ENCODE measurements around the gene RNPEPL1.

DNA sequence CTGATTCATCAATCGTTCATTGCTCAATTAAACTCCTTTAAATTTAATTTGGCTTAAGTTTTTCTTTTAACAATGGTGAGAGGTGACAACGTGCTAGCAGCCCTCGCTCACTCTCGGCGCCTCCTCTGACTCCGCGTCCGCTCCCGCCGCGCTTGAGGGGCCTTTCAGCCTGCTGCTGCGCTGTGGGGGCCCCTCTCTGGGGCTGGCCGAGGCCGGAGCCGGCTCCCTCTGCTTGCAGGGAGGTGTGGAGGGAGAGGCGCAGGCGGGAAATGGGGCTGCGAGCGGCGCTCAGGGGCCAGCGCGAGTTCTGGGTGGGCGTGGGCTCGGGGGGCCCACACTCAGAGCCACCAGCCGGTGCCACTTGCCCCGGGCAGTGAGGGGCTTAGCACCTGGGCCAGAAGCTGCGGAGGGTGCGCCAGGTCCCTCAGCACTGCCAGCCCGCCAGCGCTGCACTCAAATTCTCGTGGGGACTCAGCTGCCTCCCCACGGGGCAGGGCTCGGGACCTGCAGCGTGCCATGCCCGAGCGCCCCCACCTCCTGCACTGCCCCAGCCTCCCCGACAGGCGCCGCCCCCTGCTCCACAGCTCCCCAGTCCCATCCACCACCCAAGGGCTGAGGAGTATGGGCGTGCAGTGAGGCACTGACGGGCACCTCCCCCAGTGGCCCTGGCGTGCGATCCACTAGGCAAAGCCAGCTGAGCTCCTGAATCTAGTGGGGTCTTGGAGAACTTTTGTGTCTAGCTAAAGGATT, 30.1 kb upstream of the RNPEPL1 start:
- TF ChIP-seq, protein P1, sequence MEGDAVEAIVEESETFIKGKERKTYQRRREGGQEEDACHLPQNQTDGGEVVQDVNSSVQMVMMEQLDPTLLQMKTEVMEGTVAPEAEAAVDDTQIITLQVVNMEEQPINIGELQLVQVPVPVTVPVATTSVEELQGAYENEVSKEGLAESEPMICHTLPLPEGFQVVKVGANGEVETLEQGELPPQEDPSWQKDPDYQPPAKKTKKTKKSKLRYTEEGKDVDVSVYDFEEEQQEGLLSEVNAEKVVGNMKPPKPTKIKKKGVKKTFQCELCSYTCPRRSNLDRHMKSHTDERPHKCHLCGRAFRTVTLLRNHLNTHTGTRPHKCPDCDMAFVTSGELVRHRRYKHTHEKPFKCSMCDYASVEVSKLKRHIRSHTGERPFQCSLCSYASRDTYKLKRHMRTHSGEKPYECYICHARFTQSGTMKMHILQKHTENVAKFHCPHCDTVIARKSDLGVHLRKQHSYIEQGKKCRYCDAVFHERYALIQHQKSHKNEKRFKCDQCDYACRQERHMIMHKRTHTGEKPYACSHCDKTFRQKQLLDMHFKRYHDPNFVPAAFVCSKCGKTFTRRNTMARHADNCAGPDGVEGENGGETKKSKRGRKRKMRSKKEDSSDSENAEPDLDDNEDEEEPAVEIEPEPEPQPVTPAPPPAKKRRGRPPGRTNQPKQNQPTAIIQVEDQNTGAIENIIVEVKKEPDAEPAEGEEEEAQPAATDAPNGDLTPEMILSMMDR (IDR thresholded peaks at IDR 0.05; ENCODE audit: insufficient read depth, low read length, poor library complexity, severe bottlenecking): no peak
- no peak for TF ChIP-seq EZH2phosphoT487 (conservative IDR thresholded peaks at IDR 0.05; ENCODE audit: low read length)
